NCI-H1092 (cell line): Measurements from ENCODE around the gene CTNNBL1.
A peak's percentile ranks its signal among the peaks of the same experiment; 100 is the strongest.
"Not testable (repeated sequence)": the region's sequence is repeated elsewhere in the genome, so short reads cannot be mapped to it uniquely, and the experiment has no call there.

ENCODE experiments used
- DNase-seq: peaks from one replicate; lab custom pipeline; 2025; lab: John Stamatoyannopoulos, UW

Gene CTNNBL1

DNA sequence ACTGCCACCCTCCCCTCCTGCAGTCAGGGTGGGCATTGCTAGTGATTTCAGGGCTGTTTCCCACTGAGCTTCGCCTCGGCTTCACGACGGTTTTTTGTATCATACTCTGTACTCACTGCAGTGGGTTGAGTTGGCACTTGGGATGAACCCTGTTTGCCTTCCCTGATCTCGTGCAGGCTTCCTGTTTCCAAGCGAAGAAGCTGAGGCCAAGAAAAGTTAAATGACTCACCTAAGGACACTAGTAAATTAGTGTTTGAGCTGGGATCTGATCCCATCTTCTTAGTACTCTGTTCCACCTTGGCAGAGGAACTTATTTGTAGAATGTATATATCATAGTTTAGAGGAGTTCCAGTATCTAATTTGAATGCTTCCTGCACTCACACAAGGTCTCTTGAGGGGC, 158.8 kb downstream of the CTNNBL1 start:
- DNase-seq: no peak

DNA sequence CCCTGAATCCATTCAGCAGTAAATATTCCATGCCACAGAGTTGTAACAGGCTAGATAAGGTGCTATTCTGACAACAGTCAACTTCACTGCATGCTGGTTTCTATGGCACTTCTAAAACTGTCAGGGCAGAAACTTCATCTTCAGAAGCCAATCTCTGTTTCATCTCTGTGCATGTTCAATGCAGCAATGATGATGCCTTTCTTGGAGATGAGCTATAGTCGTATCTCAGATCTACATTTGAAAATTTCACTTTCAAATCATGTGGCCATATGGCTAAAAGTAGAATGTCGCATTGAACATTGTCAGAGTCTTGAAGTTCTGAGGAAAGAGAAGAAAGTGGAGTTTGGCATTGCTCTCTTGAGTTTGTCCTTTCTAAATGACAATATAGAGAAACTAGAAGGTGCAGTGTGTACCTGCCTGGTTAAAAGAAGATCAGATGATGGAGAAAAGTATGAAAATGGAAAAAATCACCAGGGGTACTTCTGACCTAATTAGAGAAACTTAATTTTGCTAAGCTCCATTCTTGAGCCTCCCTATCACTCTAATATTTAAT, 160.1 kb downstream of the CTNNBL1 start:
- no peak for DNase-seq

DNA sequence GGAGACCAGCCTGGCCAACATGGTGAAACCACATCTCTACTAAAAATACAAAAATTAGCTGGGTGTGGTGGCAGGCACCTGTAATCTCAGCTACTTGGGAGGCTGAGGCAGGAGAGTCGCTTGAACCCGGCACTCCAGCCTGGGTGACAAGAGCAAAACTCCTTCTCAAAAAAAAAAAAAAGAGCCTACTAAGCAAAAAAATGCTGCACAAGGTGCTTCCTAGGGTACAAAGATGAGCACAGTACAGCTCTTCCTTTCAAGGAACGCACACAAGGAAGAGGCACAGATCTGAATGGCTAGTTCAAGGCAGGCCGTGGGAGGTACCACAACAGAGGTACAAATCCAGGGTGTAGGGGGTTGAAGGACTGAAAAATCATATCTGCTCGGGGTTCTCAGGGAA, 162.2 kb downstream of the CTNNBL1 start:
- not testable (repeated sequence) for DNase-seq

DNA sequence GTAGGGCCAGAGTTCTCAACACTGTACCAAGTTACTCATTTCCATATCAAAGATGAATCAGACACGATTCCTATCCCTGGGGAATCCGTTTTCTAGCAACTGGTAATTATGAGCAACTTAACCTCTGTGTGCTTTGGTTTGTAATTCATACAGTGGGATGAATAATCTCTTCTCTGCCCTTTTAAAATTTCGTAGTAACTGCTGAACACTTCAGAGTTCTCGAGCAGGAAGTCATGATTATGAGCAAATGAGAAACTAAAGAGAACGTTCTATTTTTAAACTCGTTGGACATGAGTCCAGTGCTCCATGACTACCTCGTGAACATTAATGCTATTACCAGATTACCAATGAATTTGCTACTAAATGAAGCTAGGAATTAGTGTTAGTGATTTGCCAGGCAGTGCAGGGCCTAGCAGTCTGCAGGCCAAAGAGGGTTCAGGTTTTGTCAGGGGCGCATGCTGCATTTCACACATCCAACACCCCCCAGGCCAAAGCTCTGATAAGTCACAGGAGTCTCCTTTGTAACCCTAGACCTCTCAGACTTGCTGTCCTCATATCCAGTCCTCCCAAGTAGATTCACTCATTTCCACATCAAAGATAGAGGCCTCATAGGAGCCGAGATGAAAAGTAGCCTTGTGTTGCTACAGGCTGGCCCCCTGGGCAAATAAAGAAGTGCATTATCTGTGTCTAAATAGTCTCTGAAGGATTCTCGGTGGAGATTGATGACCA, 163.3 kb downstream of the CTNNBL1 start:
- no peak for DNase-seq

DNA sequence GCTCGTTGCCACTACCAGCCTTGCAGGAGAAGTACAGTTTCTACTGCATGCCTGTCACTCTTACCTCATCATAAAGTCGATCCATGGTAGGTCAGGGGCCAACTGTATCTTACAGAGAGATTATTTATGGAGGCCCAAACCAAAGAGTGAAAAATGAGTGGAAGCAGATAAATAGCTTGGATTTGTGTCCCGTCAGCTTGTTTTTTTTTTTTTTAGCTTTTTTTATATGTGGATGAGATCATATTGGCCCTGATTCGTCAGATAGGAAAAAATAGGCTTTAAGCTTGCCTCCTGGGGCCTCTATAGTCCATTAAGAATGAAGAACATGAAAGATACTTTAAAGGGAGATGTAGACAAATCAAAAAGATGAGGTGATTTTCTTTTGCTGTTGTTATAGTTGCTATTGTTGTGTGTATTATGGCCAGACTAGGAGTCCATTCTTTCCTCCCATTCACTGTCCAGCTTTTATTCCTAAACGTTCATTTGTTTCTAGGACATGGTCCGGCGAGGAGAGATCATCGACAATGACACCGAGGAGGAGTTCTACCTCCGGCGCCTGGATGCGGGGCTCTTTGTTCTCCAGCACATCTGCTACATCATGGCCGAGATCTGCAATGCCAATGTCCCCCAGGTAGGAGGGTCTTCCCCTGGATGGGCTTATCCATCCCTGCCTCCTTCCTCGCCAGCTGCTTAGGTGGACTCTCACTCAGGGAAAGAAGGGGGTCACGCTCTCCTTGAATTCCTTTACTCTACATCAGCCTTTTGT, 165.8 kb downstream of the CTNNBL1 start:
- no peak for DNase-seq

DNA sequence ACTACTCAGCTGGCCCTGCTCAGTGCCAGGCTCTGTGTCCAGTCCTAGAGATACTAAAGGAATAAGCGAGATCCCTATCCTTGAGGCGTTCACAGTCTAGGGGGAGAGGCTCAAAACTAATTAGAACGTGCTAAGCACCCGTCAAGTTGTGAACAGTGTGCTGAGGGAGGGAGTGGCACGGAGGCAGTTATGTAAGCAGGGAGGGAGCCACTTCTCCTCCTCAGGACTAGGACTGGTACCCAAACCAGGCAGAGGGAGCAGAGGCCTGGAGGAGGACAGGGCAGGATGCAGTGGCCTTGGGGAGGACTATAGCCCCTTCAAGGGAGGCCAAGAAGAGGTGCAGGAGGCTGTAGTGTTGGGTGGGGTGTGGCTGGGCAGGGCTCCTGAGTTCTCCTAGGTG, 169.5 kb downstream of the CTNNBL1 start:
- DNase-seq: no peak

DNA sequence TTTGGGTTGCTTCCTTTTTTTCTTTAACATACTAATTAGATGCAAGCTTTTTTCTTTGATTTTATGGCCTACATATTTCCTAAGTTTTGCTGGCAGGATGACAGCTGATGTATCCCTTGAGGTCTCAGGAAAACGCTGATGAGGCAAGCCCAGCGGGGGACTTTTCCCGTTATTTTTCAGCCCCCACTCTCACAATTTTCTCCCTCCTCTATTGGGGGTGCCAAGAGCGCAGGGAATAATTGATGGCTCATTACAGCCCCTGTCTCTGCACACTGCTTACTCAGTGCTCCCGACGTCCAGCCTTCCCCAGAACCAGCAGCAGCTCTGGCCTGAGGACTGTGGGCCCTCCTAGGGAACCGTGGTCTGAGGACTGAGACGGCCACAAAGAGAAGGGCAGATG, 170.5 kb downstream of the CTNNBL1 start:
- no peak for DNase-seq

DNA sequence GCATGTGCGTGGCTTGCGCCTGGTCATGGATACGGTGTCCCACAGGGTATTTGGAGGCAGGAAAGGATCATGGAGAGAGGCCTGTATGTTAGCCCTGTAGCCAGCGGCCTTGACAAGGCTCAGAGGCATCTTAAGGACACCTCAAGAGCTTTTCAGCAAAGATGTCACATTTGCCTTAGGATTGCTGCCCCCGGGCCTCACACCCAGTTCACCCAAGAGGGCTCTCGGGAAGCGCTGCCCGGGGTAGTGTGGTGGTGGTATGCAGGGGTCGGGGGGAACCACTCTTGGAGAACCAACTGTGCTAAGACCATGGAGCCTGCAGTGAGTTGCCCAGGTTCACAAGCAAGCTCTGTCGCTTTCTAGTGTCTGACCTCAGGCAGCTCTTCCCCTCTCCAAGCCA, 172.2 kb downstream of the CTNNBL1 start:
- DNase-seq: no peak

DNA sequence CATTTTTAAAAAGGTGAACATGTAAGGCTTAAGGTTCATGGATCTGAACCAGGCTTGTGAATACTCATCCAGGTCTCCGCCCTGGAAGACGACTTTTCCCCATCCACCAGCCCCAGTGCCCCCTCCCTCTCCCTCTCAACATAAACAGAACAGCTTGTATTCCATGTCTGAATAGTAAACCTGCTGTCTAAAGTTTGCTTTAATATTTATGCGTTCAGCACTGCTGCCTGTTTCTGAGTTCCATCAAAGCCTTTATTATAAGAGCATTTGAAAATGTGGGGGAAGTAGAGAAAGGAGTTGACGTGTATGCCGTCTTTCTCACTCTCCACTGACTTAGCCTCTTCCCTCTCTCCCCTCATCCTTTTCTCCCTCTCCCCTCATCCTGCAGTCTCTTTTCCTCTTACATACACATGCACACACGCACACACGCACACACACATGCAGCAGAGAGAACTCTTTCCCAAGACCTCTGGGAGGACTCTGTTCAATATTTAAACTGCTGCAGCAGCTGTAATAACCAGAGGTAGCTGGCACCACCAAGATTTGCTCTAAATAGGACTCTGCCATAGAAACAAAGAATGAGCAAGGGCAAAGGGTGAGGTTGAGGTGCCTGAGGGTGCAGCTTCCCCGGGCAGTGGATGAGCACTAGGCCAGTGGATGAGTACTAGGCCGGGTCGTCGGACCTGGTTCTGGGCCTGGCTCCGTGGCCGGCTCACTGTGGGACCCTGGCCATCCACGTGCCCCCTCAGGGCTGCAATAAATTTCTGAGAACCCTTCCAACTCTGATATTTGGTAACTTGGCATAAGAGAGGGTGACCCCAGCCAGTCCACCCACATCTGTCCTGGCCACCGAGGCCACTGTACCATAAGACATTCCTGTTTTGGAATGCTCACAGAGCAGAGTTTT, 173.7 kb downstream of the CTNNBL1 start:
- DNase-seq: no peak

DNA sequence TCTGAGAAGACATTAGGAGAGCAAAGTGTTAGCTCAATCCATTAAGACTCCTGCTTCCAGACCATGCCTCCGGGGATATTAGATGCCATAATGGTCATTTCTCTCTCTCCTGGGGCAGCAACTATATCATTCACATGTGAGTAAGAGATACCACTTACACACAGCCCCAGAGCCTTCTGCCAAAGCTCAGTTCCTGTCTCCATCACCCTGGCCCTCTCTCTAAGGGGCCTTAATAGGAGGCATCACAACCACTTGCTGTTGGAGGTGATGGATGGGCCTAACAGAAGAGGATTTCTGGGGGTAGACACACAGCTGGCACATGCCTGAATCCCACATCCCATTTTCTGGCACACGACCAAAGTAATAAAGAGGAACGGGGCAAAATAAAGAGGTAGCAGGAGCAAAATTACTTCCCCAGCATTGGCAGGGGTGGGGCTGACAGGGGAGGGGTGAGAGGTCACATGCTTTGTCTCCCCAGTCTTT, 175.1 kb downstream of the CTNNBL1 start:
- no peak for DNase-seq

DNA sequence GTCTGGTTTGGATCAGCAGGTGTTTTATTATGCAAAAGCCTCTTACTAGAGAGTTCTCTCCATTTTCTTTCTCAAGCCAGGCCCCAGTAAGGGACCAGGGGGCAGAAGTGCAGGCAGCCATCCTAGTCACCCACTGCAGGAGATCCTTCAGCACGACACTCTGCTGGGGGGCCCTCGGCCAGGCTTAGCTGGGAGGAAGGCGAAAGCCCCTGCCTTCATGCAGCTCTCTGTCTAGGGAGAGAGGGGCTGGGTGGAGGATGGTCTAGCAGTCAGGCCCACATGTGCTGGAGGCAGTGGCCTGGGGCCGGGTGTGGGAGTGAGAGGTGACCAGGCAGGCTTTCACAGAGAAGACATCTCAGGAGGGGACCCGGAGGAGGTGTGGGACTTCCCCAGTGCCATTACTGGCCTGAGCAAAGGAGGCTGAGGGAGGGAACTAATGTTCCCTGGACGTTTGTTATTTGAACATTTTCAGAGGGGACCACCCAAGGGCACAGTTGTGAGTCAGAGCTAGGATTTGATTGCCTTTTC, 175.6 kb downstream of the CTNNBL1 start:
- DNase-seq: no peak

DNA sequence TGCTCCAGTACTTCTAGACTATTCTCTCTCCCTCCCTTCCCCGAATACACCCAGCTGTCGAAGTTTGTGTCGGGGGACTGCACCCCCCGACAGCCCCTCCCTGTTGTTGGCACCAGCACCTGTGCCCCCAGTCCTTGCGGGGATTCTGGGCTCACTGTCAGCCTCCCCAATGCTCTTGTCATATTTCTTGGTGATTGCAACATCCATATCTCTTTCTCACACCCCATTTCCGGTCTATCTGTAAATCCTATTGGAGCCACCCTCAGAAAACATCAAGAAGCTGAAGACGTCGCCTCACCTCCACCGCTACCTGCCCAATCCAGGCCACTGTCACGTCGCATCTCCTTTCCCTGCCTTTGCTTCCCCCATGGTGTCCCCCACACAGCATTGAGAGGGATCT, 176.5 kb downstream of the CTNNBL1 start:
- no peak for DNase-seq

DNA sequence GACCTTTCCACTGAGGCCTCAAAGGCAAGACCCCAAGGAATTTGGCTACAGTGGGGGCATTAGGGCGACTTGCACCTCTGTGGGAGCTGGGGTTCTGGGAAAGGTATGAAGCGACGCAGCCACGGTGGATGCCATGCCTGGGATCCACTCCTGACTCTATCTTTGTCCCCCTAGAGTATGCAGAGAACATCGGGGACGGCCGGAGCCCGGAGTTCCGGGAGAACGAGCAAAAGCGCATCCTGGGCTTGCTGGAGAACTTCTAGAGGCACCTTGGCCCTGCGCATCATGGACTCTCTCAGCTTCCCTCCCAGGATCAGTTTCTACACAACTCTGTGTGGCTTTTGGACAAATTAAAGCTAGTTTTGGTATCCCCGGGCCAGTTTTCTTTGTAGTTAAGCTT, 177.9 kb downstream of the CTNNBL1 start:
- no peak for DNase-seq

DNA sequence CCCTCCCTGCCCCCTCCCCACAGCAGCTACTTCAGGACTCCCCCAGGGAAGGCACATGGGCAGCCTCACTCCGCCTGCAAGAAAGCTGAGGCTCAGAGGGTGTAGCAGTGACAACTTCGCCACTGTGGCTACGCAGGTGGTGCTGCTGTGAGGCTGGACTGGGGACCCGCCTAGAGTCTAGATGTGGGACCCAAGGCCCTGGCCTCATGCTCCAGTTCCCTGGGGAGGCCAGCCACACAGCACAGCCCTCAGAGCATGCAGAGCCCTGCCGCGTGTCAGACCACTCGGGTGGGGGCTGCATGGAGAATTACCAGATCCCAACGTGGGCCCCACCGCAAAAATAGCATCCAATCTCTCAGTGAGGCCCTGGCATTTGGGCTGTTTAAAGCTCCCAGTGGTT, 178.3 kb downstream of the CTNNBL1 start:
- DNase-seq: no peak

DNA sequence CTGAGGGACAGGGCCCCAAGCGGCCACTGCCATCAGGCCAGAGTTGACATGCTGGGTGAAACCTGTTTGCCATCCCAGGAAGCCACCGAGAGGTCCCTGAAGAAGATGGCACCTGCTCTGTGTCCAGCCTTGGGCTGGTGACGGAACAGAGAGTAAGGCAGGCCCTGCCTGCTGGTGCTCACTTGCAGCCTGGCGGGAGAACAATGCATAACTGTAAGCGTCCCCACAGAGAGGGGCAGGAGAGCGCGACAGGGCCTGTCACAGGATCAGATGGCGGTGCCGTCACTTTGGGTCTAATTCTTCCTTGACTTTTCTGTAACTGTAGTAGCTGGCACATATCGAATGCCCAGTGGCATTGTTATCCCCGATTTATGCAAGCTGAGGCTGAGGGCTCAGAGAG, 180.1 kb downstream of the CTNNBL1 start:
- no peak for DNase-seq

DNA sequence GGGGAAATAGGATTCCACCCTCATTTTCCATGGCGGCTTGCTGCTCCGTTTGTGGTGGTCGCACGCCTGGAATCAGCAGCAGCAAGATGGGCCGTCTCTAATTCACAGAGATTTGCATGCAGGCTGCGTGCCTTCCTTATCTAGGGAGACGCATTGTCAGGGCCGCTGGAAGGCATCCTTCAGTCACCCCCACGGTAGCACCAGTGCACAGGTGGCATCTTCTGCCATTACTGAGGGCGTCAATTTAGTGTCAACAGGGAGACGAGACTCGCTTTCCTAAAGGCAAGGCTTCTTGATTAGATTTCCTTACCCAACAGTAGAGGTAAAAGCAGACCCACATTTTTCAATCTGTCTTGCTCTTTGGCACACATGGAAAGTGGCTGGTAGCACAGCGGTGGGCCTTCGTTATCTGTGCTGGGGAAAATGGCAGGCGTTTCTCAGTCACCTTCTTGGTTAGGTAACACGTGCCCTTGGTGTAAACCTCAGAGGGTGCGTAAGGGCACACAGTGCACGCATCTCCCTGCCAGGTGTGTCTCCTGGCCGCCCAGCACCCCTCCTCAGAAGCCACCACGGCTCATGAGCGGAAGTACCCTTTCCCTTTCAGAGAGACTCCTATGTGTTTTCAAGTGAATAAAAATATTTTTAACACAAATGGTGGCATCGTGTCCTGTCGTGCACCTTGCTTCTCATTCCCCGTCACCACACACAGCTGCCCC, 181.8 kb downstream of the CTNNBL1 start:
- no peak for DNase-seq

DNA sequence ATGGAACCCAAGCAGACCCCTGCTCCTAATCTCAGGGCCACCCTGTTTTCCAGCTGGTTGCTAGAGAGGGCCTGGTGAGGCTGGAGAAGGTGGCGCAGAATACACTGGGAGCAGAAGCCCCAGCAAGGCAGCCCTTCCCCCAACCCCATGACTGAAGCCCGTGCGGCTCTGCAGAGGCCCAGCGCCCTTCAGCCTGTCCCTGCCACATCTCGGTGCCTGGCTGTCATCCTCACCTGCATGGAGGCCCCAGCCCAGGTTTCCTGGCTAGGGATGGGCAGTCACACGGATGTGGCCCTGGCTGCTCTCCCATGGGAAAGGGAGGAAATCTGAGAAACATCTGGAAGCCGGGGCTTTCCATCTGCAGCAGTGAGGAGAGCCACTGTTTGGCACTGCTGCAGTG, 183.0 kb downstream of the CTNNBL1 start:
- no peak for DNase-seq

DNA sequence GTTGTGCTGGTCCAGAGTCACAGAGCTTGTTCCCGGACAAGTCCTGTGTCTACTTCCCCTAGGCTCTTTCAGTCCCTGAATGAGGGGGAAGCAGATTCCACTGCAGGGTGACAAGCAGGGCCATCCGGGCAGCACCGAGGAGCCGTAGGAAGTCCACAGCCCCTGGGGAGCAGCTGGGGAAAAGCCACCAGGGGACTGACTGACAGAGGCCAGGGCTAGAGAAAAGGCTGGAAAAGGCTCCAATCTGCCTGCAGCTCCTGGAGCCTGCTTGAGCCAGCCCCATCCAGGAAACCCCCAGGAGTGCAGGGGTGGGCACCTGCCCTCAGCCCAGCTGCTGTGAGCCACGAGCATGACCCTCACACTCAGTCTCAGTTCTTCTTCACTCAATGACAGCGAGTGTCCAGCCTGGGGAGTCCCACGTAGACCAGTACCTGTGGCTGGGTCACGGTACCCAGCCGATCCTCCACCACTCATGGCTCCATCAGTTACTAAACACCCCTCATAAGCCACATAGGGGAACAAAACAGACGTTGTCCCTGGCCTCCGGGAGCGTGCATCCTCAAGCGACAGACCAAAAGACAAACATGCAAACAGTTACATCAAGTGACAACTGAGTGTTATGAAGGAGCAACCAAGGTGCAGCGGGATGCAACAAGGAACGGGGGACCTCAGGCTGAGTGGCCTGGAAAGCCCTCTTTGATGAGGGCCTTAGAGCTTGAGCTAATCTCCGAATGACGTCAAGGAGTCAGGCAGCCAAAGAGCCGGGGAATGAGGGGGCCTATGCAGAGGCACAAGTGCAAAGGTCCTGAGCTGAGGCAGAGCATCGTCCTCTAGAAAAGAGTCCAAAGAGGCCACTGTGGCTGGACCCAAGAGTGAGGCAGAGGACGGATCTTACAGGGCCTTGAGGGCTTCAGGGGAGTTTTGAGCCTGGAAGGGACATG, 184.3 kb downstream of the CTNNBL1 start:
- no peak for DNase-seq

DNA sequence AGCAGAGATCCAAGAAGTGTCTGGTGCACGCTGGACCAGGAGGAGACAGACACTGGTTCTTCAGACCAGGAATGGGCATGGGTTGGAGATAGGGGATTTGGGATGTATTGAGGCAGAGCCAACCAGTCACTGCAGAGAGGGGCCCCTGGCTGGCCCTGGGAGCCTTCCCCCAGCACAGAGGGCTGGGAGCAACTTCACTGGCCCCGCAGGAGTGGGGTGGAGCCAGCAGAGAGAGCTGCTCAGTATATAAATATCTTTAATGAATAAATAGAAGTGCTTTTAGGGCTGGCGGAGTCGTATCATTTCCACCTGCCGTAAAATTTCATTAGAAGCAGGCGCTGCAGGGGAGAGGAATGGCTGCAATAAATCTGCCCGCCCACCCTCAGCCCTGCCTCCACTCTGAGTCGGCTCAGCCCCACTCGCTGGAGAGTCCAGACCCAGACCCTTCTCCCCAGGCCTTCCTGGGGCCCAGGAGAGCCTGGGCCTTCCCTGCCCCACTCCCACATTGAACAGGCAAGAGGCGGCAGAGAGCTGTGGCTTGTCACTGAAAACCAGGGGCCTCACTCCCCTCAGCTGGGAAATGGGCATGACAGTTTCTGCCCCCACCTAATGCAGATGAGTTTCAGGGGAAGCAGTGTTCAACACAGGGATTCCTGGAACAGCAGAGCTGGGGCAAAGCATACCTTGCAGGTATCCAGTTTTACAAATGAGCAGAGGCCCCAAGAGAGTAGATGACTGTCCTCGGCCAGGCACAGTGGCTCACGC, 185.2 kb downstream of the CTNNBL1 start:
- peak; percentile 20 for DNase-seq
